K562 (cell line): ENCODE results near the gene FAAP100. TPM values are rescaled to one million over a fixed set of nuclear protein-coding genes. Genes with fewer than 3 reads are reported as not detected.

Experiments used
- CEBPG ChIP-seq, 3 experiments: fragments of 200-800 bp in 1 of 3; sonication (Bioruptor generic) in 1 of 3; sonication (generic) in 1 of 3; formaldehyde crosslinking in 1 of 3; IDR thresholded peaks in 2 of 3; conservative IDR thresholded peaks in 1 of 3; 2 replicates each; pipeline versions ENCODE4 v1.6.1 to v1.8.0; 2016 to 2022; ENCODE audit warnings: missing compliant biosample characterization in 2 of 3, missing genetic modification characterization in 2 of 3, mild to moderate bottlenecking in 1 of 3, missing genetic modification reagents in 1 of 3
- DIDO1 ChIP-seq: fragments of 450-650 bp; IDR thresholded peaks from 2 replicates; pipeline ENCODE4 v1.6.1; 2016; ENCODE audit warnings: low read depth, missing biosample characterization, missing genetic modification characterization
- ETV5 ChIP-seq: sonication (generic); formaldehyde crosslinking; IDR thresholded peaks from 2 replicates; pipeline ENCODE4 v1.4.0; 2020; ENCODE audit warnings: low read depth, mild to moderate bottlenecking, missing genetic modification reagents
- HDGF ChIP-seq: fragments of 450-650 bp; IDR thresholded peaks from 2 replicates; pipeline ENCODE4 v1.6.1; 2016
- HEY1 ChIP-seq: fragments of 250-450 bp; sonication (Bioruptor Pico); IDR thresholded peaks from 2 replicates; pipeline ENCODE4 v1.5.0; 2020; ENCODE audit warnings: mild to moderate bottlenecking, moderate library complexity, borderline replicate concordance
- KAT8 ChIP-seq: fragments of 450-650 bp; IDR thresholded peaks from 2 replicates; pipeline ENCODE4 v1.6.1; 2016; ENCODE audit warnings: low read depth, mild to moderate bottlenecking
- MLLT1 ChIP-seq, 2 experiments: fragments of 450-650 bp; IDR thresholded peaks; 2 replicates each; pipeline ENCODE4 v1.6.1; 2016
- RBM25 ChIP-seq: fragments of 200-400 bp; formaldehyde crosslinking; IDR thresholded peaks from 2 replicates; pipeline ENCODE4 v1.6.1; 2018; ENCODE audit warnings: low read length, low read depth, moderate library complexity; ENCODE audit not compliant: severe bottlenecking
- RFX7 ChIP-seq: fragments of 250-450 bp; sonication (Bioruptor Pico); IDR thresholded peaks from 2 replicates; pipeline ENCODE4 v1.5.1; 2021; ENCODE audit warnings: mild to moderate bottlenecking
- SMAD2 ChIP-seq: fragments of 150-350 bp; IDR thresholded peaks from 2 replicates; pipeline ENCODE4 v1.6.1; 2014; ENCODE audit warnings: low read depth, mild to moderate bottlenecking, low read length
- STAT5A ChIP-seq: IDR thresholded peaks from 2 replicates; pipeline ENCODE4 v1.6.1; 2012; ENCODE audit warnings: low read length, inconsistent platforms, borderline replicate concordance
- SUPT5H ChIP-seq: fragments of 450-650 bp; IDR thresholded peaks from 2 replicates; pipeline ENCODE4 v1.6.1; 2016
- USF2 ChIP-seq: sonication (generic); formaldehyde crosslinking; IDR thresholded peaks from 2 replicates; pipeline ENCODE4 v1.5.0; 2020; ENCODE audit warnings: missing genetic modification reagents
- ZBTB34 ChIP-seq: fragments of 250-450 bp; sonication (Bioruptor Pico); IDR thresholded peaks from 2 replicates; pipeline ENCODE4 v1.8.0; 2021; ENCODE audit warnings: mild to moderate bottlenecking, moderate library complexity
- ZNF436 ChIP-seq: fragments of 250-450, 450-650 bp; sonication (Bioruptor Pico); formaldehyde crosslinking; IDR thresholded peaks from 2 replicates; pipeline ENCODE4 v1.7.0; 2020; ENCODE audit warnings: mild to moderate bottlenecking
- ZNF609 ChIP-seq: sonication (generic); formaldehyde crosslinking; IDR thresholded peaks from 2 replicates; pipeline ENCODE4 v1.8.1; 2023; ENCODE audit warnings: missing genetic modification reagents, mild to moderate bottlenecking, borderline replicate concordance
- ZNF717 ChIP-seq: fragments of 250-450 bp; sonication (Bioruptor Pico); IDR thresholded peaks from 2 replicates; pipeline ENCODE4 v1.5.0; 2021
- ZNF764 ChIP-seq: fragments of 250-450 bp; sonication (Bioruptor Pico); IDR thresholded peaks from 2 replicates; pipeline ENCODE4 v1.4.0; 2020; ENCODE audit warnings: low read depth, mild to moderate bottlenecking, moderate library complexity
- polyA plus RNA-seq, 8 experiments: library from polyadenylated mRNA; depleted of rRNA in 4 of 8; stranded (reverse) in 5 of 8; unstranded in 3 of 8; fragments of >200 nt; fragmentation: Nextera tagmentation in 2 of 8; fragmentation: Illumina TruSeq in 1 of 8; extraction: Ambion mirVana in 2 of 8; extraction: Trizol in 1 of 8; gene quantifications; 2 replicates each; pipeline versions ENCODE4 v1.2.1 to v1.2.3, GENCODE V29; 2011 to 2014; ENCODE audit warnings: inconsistent platforms in 1 of 8, missing spikeins in 1 of 8
- total RNA-seq, 7 experiments: library from RNA; depleted of rRNA in 6 of 7; stranded (reverse); fragments of >200 nt in 6 of 7; fragmentation: Illumina TruSeq in 2 of 7; extraction: Trizol in 2 of 7; gene quantifications; 2 replicates each; pipeline versions ENCODE4 v1.2.1 to v1.2.3, GENCODE V29; 2011 to 2021; ENCODE audit warnings: low replicate concordance in 1 of 7

Gene FAAP100
- total and polyA plus RNA-seq, 9 of the 15 experiments (the other 6 are each of a cell fraction or from before 2014, with no cell fraction given) = 0.31 to 51.2 (median 12.6) TPM

- TF ChIP-seq ZNF717 (CRISPR knock-in tag) (no peak), ETV5 (no peak), CEBPG (CRISPR knock-in tag; IDR thresholded peaks at IDR 0.05) (no peak), CEBPG (tag; conservative IDR thresholded peaks at IDR 0.05 in 1 of 2, IDR thresholded peaks at IDR 0.05 in 1 of 2) (no peak), USF2 (no peak), SUPT5H (peak; percentile 31; the same call in 1 of the 2 replicates), STAT5A (no peak), ZNF436 (no peak), ZNF764 (CRISPR knock-in tag) (no peak), HDGF (no peak), DIDO1 (no peak), KAT8 (no peak), RBM25 (peak; percentile 71), SMAD2 (no peak), ZNF609 (CRISPR knock-in tag) (no peak), HEY1 (CRISPR knock-in tag) (no peak), ZBTB34 (CRISPR knock-in tag) (no peak), MLLT1 (IDR thresholded peaks at IDR 0.05) (no peak), RFX7 (CRISPR knock-in tag) (no peak)
Observed at GRCh38 chr17:81519284-81520020, 32.7 kb downstream of the FAAP100 start (continued).
